Measurements from ENCODE around the gene HMGN3.

DNA sequence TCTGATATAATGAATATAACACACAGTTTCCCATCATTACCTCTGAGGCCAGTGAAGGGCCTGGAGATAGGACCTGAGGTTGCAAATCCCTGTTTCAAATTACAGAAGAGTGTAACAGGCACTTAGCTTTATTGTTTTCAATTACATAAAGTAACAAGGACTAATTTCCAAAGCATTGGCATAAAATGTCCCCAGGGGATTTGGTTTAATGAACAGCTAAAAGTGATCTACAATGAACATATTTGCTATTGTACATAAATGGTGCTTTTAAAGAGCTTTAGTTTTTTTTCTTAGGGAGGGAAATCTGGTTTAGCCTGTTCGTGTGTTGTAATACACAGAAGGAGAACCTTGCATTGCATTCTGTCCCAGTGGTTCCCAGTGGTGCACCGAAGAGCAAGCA lies 54.4 kb downstream of the HMGN3 start:
- TF ChIP-seq, protein P1, sequence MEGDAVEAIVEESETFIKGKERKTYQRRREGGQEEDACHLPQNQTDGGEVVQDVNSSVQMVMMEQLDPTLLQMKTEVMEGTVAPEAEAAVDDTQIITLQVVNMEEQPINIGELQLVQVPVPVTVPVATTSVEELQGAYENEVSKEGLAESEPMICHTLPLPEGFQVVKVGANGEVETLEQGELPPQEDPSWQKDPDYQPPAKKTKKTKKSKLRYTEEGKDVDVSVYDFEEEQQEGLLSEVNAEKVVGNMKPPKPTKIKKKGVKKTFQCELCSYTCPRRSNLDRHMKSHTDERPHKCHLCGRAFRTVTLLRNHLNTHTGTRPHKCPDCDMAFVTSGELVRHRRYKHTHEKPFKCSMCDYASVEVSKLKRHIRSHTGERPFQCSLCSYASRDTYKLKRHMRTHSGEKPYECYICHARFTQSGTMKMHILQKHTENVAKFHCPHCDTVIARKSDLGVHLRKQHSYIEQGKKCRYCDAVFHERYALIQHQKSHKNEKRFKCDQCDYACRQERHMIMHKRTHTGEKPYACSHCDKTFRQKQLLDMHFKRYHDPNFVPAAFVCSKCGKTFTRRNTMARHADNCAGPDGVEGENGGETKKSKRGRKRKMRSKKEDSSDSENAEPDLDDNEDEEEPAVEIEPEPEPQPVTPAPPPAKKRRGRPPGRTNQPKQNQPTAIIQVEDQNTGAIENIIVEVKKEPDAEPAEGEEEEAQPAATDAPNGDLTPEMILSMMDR (IDR thresholded peaks at IDR 0.05 in 4 of 5, conservative IDR thresholded peaks at IDR 0.05 in 1 of 5), result no peak
- no peak for TF ChIP-seq POLR2A (IDR thresholded peaks at IDR 0.05)

Measured in gastrocnemius medialis (tissue), 4 donors.